Measurements from ENCODE around the gene MOCS3.
A peak's percentile ranks its signal among the peaks of the same experiment; 100 is the strongest.

MOCS3 gene

GRCh38 chr20:50987493-50988210 is 29.0 kb downstream of the MOCS3 start:
- DNase-seq, result peak; percentile 81

DNA sequence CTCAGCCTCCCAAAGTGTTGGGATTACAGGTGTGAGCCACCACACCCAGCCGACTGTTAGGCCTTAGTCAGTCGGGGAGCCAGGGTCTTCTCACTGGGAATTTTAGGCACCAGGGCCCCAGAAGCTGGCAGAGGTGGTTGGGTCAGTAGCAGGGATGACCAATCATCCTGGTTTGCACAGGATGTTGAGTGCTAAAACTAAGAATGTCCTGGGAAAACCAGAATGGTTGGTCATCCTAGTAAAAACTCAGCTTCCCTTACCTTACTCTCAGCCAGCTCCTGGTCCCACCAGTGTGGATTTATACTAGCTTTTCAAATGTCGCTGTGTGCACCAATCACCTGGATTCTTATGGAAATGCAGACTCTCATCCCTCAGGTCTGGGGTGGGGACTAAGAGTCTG is 32.5 kb downstream of the MOCS3 start:
- DNase-seq, result no peak

DNA sequence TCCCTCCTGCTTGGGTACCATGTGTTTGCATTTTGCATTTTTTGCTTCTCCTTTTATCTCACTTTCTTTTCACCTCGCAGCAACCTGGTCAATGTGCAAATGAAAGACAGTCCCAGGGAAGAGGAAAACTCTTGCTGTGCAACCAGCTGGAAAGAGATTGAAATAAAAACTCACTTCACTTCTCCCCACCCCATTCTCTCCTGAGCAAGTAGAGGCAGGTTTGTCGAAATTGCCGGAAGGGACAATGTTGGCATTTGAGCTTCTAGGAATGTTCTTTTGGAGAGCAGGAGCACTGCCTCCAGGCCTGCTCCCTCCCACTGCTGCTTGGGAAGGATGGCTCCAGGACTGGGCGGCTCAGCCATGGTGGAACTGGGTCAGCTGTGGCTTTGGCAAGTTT is 33.7 kb downstream of the MOCS3 start:
- DNase-seq, result no peak

- peak; percentile 62 for DNase-seq
Observed at GRCh38 chr20:50992733-50993457, 34.3 kb downstream of the MOCS3 start.

DNA sequence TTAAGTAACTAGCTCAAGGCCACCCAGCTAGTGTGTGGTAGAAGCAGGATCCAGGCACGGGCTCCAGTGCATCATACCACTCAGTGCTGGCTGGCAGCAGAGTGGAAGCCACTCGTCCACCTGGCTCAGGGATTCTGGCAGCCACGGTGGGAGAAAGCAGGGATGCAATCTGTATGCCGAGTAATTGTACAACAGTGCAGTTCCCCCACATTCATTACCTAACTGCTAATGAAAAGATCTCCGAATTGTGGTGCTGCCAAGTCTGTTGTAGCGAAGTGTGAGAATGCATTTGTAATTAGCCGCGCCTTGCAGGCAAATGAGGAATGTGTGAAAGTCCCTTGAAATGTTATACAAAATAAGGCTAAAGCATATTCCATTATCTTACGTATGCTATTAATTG is 35.3 kb downstream of the MOCS3 start:
- DNase-seq, result no peak

GRCh38 chr20:50995506-50995905 is 36.9 kb downstream of the MOCS3 start:
- no peak for DNase-seq

- no peak for DNase-seq
Observed at GRCh38 chr20:50996901-50997865, 38.6 kb downstream of the MOCS3 start.

DNA sequence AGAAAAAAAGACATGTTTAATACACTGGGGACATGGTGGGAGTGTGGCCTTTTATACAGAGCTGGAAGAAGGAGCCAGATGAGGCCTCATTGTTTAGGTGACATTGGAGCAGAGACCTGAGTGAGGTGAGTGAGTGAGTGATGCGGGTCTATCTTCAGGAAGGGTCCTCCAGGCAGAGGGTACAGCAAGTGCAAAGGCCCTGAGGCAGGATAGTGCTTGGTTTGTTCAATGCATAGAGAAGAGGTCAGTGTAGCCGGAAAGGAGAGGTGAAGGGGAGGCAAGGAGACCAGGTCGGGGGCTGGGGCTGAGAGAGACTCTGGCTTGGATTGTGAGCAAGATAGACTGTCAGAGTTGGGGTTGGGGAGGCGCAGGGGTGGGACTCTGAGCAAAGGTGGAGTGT is 40.7 kb downstream of the MOCS3 start:
- no peak for DNase-seq

- DNase-seq, result no peak
Observed at GRCh38 chr20:51001430-51002265, 43.0 kb downstream of the MOCS3 start.

DNA sequence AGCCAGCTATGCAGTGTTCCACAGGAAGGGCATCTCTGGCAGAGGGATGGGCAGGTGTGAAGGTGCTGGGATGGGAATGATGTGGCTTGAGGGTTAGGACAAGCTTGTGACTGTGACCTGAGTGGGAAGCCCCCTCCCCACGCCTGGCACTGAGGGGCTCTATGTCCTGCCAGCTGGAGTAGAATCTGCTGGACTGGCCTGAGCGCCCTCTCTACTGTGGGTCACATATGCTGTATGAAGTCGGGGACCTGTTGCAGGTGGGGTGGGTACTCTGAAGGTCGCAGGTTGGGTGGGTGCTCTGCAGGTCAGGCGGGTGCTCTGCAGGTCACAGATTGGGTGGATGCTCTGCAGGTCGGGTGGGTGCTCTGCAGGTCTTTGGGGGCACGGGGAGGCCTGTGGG is 44.0 kb downstream of the MOCS3 start:
- no peak for DNase-seq

- DNase-seq, result no peak
Observed at GRCh38 chr20:51003753-51004152, 45.1 kb downstream of the MOCS3 start.

GRCh38 chr20:51004305-51004727 is 45.7 kb downstream of the MOCS3 start:
- DNase-seq, result no peak

DNA sequence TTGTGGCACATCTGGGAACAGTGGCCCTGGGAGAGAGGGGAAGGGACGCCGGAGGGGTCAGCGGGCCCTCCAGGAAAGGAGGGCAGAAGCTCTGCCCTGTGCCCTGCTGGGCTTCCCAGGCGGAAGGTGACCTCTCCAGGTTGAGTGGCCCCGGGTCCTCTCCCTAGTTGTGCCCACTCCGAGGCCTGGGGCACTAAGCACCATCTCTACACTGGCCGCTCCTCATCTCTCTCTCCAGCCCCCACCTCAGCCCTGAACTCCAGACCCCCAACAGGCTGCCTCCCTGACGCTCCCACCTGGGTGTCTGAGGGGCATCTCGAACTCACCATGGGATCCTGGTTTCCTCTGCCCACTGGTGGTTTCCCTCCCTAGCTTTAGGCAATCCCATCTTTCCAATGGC is 46.2 kb downstream of the MOCS3 start:
- DNase-seq, result no peak

GRCh38 chr20:51005214-51005613 is 46.6 kb downstream of the MOCS3 start:
- no peak for DNase-seq

DNA sequence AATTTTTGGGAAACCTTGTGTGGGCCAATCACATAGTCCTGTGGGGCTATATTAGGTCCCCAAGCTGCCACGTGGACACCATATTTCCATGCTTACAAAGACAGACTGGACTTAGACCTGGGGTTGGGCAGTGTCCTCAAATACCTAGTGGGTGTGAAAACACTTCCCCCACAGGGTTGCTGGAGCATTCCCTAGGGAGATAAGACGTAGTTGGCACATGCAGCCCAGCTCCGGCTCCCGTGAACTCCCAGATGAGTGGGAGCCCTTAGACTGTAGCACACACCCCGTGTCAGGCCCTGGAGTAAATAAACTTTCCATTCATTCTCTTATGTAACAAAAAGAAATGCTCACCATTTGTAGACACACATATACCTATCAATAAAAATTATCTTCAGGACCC is 50.1 kb downstream of the MOCS3 start:
- DNase-seq, result no peak

- no peak for DNase-seq
Observed at GRCh38 chr20:51009303-51010042, 50.9 kb downstream of the MOCS3 start.

DNA sequence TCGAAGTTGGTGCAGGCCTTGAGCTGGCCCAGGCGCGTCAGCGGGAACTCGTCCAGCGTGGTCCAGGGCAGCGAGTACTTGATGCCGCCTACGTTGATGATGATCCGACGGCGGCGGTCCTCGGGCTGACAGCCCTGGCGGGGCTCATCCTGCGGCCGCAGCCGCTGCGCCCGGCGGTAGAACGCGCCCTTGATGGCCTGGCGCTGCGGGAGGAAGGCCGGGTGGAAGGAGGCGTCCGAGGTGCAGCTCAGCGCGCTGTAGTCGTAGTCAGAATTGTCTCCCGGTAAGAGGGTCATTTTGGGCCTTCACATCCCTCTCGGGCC is 51.4 kb downstream of the MOCS3 start:
- DNase-seq, result no peak

GRCh38 chr20:51010932-51011331 is 52.3 kb downstream of the MOCS3 start:
- no peak for DNase-seq

GRCh38 chr20:51011479-51011878 is 52.9 kb downstream of the MOCS3 start:
- DNase-seq, result no peak

DNA sequence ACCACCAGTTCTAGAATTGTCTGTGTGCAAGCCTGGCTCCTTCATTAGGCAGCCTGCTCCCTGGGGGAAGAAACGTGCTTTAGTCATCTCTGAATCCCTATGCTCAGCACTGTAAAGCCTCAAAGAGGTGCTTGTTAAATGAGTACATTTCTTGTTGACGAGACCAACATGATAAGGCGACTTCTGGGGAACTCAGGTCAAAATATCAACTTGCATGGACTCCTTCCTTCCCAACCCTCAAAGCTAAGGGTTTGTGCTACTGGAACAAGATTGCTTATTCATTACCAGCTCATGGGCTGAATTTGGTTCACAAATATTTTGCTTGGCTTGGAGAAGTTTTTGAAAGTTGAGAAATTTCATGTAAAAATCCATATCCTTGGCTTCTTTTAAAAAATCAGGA is 53.7 kb downstream of the MOCS3 start:
- no peak for DNase-seq

Data from NCI-H526 treated with DMSO at 0.1 percent for 48 hours (cell line).